HepG2 (cell line): ENCODE results near the gene PRADC1. TPM values are rescaled to one million over a fixed set of nuclear protein-coding genes. Genes with fewer than 3 reads are reported as not detected.
A peak's percentile ranks its signal among the peaks of the same experiment; 100 is the strongest.

Experiments
- CENPX ChIP-seq: sonication (generic); formaldehyde crosslinking; IDR thresholded peaks from 2 replicates; pipeline ENCODE4 v1.9.0; 2021; ENCODE audit warnings: mild to moderate bottlenecking, missing genetic modification reagents, moderate library complexity
- CHCHD3 ChIP-seq: sonication (generic); formaldehyde crosslinking; IDR thresholded peaks from 2 replicates; pipeline ENCODE4 v1.8.0; 2022; ENCODE audit warnings: mild to moderate bottlenecking, missing genetic modification reagents, moderate library complexity
- EEA1 ChIP-seq: sonication (generic); formaldehyde crosslinking; IDR thresholded peaks from 2 replicates; pipeline ENCODE4 v1.5.1; 2020; ENCODE audit warnings: mild to moderate bottlenecking, missing genetic modification reagents, borderline replicate concordance
- FOXK1 ChIP-seq: sonication (generic); formaldehyde crosslinking; IDR thresholded peaks from 2 replicates; pipeline ENCODE4 v1.4.0; 2020; ENCODE audit warnings: low read depth, missing genetic modification reagents, borderline replicate concordance
- KLF15 ChIP-seq: sonication (generic); formaldehyde crosslinking; IDR thresholded peaks from 2 replicates; pipeline ENCODE4 v1.8.1; 2023; ENCODE audit warnings: borderline replicate concordance, mild to moderate bottlenecking, inconsistent platforms, missing genetic modification reagents, mixed read lengths
- NCOA5 ChIP-seq: sonication (generic); formaldehyde crosslinking; IDR thresholded peaks from 2 replicates; pipeline ENCODE4 v1.4.0; 2020; ENCODE audit warnings: missing genetic modification reagents
- RAD51 ChIP-seq: fragments of 450-650 bp; IDR thresholded peaks from 2 replicates; pipeline ENCODE4 v1.6.1; 2016; ENCODE audit warnings: borderline replicate concordance
- SNRNP70 ChIP-seq: fragments of 200-400 bp; formaldehyde crosslinking; IDR thresholded peaks from 2 replicates; pipeline ENCODE4 v1.6.1; 2017; ENCODE audit warnings: mild to moderate bottlenecking, low read depth, low read length, moderate library complexity
- SRSF1 ChIP-seq: fragments of 200-400 bp; formaldehyde crosslinking; optimal IDR thresholded peaks from 2 replicates; pipeline ENCODE3; 2017; ENCODE audit warnings: mild to moderate bottlenecking, low read depth, low read length, moderate library complexity
- SSRP1 ChIP-seq: IDR thresholded peaks from 2 replicates; pipeline ENCODE4 v1.6.1; 2016; ENCODE audit warnings: control low read depth
- TCF7L2 ChIP-seq: IDR thresholded peaks from 2 replicates; pipeline ENCODE4 v1.6.1; 2011; ENCODE audit warnings: mild to moderate bottlenecking, low read depth, low read length, moderate library complexity
- U2AF1 ChIP-seq: fragments of 200-400 bp; formaldehyde crosslinking; optimal IDR thresholded peaks from 2 replicates; pipeline ENCODE3; 2017; ENCODE audit warnings: mild to moderate bottlenecking, low read depth, low read length
- XBP1 ChIP-seq: sonication (generic); formaldehyde crosslinking; IDR thresholded peaks from 2 replicates; pipeline ENCODE4 v1.5.0; 2020; ENCODE audit warnings: missing genetic modification reagents
- ZBTB14 ChIP-seq: sonication (generic); formaldehyde crosslinking; IDR thresholded peaks from 2 replicates; pipeline ENCODE4 v1.4.0; 2020; ENCODE audit warnings: missing genetic modification reagents
- ZFAT ChIP-seq: sonication (generic); formaldehyde crosslinking; conservative IDR thresholded peaks from 2 replicates; pipeline ENCODE4 v1.8.1; 2023; ENCODE audit warnings: missing genetic modification reagents, inconsistent platforms
- ZNF256 ChIP-seq: sonication (generic); formaldehyde crosslinking; conservative IDR thresholded peaks from 2 replicates; pipeline ENCODE4 v1.4.0; 2020; ENCODE audit warnings: missing genetic modification reagents
- ZNF552 ChIP-seq: sonication (generic); formaldehyde crosslinking; IDR thresholded peaks from 2 replicates; pipeline ENCODE4 v1.9.0; 2022; ENCODE audit warnings: missing genetic modification reagents, mild to moderate bottlenecking, borderline replicate concordance
- ZNF557 ChIP-seq: sonication (generic); formaldehyde crosslinking; IDR thresholded peaks from 2 replicates; pipeline ENCODE4 v1.4.0; 2020; ENCODE audit warnings: missing genetic modification reagents
- ZNF605 ChIP-seq: sonication (generic); formaldehyde crosslinking; IDR thresholded peaks from 2 replicates; pipeline ENCODE4 v1.8.0; 2022; ENCODE audit warnings: mild to moderate bottlenecking, missing genetic modification reagents
- ZNF747 ChIP-seq: sonication (generic); formaldehyde crosslinking; IDR thresholded peaks from 2 replicates; pipeline ENCODE4 v1.8.1; 2023; ENCODE audit warnings: missing genetic modification reagents, mild to moderate bottlenecking, borderline replicate concordance
- ZNF879 ChIP-seq: sonication (generic); formaldehyde crosslinking; IDR thresholded peaks from 2 replicates; pipeline ENCODE4 v1.8.1; 2023; ENCODE audit warnings: missing genetic modification reagents
- polyA plus RNA-seq, 8 experiments: library from polyadenylated mRNA; depleted of rRNA in 3 of 8; stranded (reverse) in 7 of 8; unstranded in 1 of 8; fragments of >200 nt; fragmentation: Illumina TruSeq in 4 of 8; extraction: Trizol in 4 of 8; gene quantifications; 2 replicates each; pipeline versions ENCODE4 v1.2.1 to v1.2.3, GENCODE V29; 2011 to 2016; ENCODE audit warnings: low read depth in 4 of 8, missing spikeins in 1 of 8, mixed read lengths in 1 of 8; ENCODE audit not compliant: insufficient read depth in 1 of 8
- total RNA-seq, 5 experiments: library from RNA; depleted of rRNA; stranded (reverse); fragments of >200 nt; fragmentation: Illumina TruSeq; extraction: Trizol; gene quantifications; 2 replicates each; pipeline ENCODE4 v1.2.3, GENCODE V29; 2016; ENCODE audit warnings: low read depth in 1 of 5
- TF ChIP-seq, protein P1 (sequence below): sonication (generic); formaldehyde crosslinking; IDR thresholded peaks from 2 replicates; pipeline ENCODE4 v1.5.0; 2020; ENCODE audit warnings: mild to moderate bottlenecking, missing genetic modification reagents
- TF ChIP-seq, protein P2 (sequence below): sonication (generic); formaldehyde crosslinking; IDR thresholded peaks from 2 replicates; pipeline ENCODE4 v1.8.1; 2023; ENCODE audit warnings: mild to moderate bottlenecking, moderate library complexity, missing genetic modification reagents

Gene PRADC1
- total and polyA plus RNA-seq, 2 of the 13 experiments (the other 11 are each of a cell fraction or from before 2014, with no cell fraction given) = 12.1 to 37.2 TPM

- peak; percentile 96 for TF ChIP-seq ZNF605 (CRISPR knock-in tag)
- TF ChIP-seq KLF15 (CRISPR knock-in tag) = peak; percentile 56; the same call in 1 of the 2 replicates
- TF ChIP-seq XBP1 (CRISPR knock-in tag) = no peak
- TF ChIP-seq FOXK1 (CRISPR knock-in tag) = no peak; the same call in 1 of the 2 replicates
- TF ChIP-seq, protein P1, sequence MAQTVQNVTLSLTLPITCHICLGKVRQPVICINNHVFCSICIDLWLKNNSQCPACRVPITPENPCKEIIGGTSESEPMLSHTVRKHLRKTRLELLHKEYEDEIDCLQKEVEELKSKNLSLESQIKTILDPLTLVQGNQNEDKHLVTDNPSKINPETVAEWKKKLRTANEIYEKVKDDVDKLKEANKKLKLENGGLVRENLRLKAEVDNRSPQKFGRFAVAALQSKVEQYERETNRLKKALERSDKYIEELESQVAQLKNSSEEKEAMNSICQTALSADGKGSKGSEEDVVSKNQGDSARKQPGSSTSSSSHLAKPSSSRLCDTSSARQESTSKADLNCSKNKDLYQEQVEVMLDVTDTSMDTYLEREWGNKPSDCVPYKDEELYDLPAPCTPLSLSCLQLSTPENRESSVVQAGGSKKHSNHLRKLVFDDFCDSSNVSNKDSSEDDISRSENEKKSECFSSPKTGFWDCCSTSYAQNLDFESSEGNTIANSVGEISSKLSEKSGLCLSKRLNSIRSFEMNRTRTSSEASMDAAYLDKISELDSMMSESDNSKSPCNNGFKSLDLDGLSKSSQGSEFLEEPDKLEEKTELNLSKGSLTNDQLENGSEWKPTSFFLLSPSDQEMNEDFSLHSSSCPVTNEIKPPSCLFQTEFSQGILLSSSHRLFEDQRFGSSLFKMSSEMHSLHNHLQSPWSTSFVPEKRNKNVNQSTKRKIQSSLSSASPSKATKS (CRISPR knock-in tag) = peak; percentile 82; the same call in 1 of the 2 replicates
- TF ChIP-seq, protein P2, sequence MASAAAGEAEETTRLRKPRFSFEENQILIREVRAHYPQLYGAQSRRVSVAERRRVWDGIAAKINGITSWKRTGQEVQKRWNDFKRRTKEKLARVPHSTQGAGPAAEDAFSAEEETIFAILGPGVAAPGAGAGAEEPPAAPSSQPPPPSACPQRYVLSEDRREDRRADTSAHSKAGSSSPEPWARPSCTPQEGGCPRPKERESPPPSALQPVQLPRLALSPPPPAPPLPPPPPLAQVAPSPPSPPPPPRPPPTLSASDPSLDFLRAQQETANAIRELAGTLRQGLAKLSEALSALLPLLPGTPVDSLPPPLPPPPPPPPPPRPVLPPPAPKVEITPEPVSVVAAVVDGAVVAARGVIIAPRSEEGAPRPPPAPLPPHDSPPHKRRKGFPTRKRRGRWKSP (CRISPR knock-in tag) = no peak; the same call in 1 of the 2 replicates
- TF ChIP-seq ZBTB14 (CRISPR knock-in tag) = peak; percentile 84
- TF ChIP-seq SSRP1 (CRISPR knock-in tag) = no peak
- TF ChIP-seq RAD51 = no peak
- TF ChIP-seq TCF7L2 = no peak
- TF ChIP-seq SNRNP70 = no peak
- peak; percentile 26; the same call in 1 of the 2 replicates for TF ChIP-seq ZNF557 (CRISPR knock-in tag)
- no peak for TF ChIP-seq SRSF1
- TF ChIP-seq ZNF552 (CRISPR knock-in tag) = peak; percentile 87
- TF ChIP-seq CHCHD3 (CRISPR knock-in tag) = peak; percentile 82
- TF ChIP-seq ZNF256 = peak; percentile 40; the same call in 1 of the 2 replicates
- no peak for TF ChIP-seq ZNF879
- TF ChIP-seq U2AF1 = peak; percentile 33
- no peak for TF ChIP-seq CENPX (CRISPR knock-in tag)
- TF ChIP-seq ZFAT = no peak; the same call in 1 of the 2 replicates
- no peak for TF ChIP-seq EEA1 (CRISPR knock-in tag)
- TF ChIP-seq ZNF747 (CRISPR knock-in tag) = peak; percentile 44; the same call in 1 of the 2 replicates
- no peak for TF ChIP-seq NCOA5 (CRISPR knock-in tag)
Measured at GRCh38 chr2:73214120-73215035, 18.7 kb downstream of the PRADC1 start, which contains the start of gene SMYD5 (continued).
